ENCODE measurements around the gene ARID3B.

- TF ChIP-seq CTCF (conservative IDR thresholded peaks at IDR 0.05; ENCODE audit: low read depth, low read length) (no peak), ELK1 (IDR thresholded peaks at IDR 0.05; ENCODE audit: borderline replicate concordance, low read depth, low read length) (no peak), POLR2A (IDR thresholded peaks at IDR 0.05; ENCODE audit: low read depth, low read length) (no peak), RAD21 (IDR thresholded peaks at IDR 0.05; ENCODE audit: low read length) (no peak)
Measured at GRCh38 chr15:74632601-74633000, 91.6 kb downstream of the ARID3B start.

All from IMR-90 (cell line).